Sigmoid colon (tissue), 4 donors: ENCODE measurements around the gene LRRC46.

Source experiments
- CTCF ChIP-seq, 4 experiments: fragments of 450-650 bp in 3 of 4; fragments of 200-600 bp in 1 of 4; IDR thresholded peaks; one replicate each; pipeline ENCODE4 v1.5.1; 2016 to 2019; ENCODE audit warnings: antibody characterized with exemption in 4 of 4, mild to moderate bottlenecking in 3 of 4, moderate library complexity in 2 of 4
- EP300 ChIP-seq, 4 donors: sonication (generic); formaldehyde crosslinking; IDR thresholded peaks; one replicate each; pipeline ENCODE4 v1.6.1; 2017; ENCODE audit warnings: antibody characterized with exemption in 4 of 4
- POLR2A ChIP-seq, 2 donors: fragments of 450-650 bp; IDR thresholded peaks; one replicate each; pipeline ENCODE4 v1.6.1; 2016; ENCODE audit warnings: antibody characterized with exemption in 2 of 2, mild to moderate bottlenecking in 2 of 2, moderate library complexity in 2 of 2
- POLR2AphosphoS5 ChIP-seq, 4 donors: sonication (generic); formaldehyde crosslinking; IDR thresholded peaks; one replicate each; pipeline ENCODE4 v1.6.1; 2017; ENCODE audit warnings: antibody characterized with exemption in 4 of 4

GRCh38 chr17:47822785-47823184, 8.7 kb upstream of the LRRC46 start:
- TF ChIP-seq CTCF (IDR thresholded peaks at IDR 0.05) (no peak), POLR2A (IDR thresholded peaks at IDR 0.05) (no peak), POLR2AphosphoS5 (IDR thresholded peaks at IDR 0.05) (no peak), EP300 (IDR thresholded peaks at IDR 0.05) (no peak)
